Stimulated activated CD4-positive, alpha-beta T cell treated with anti-CD3 and anti-CD28 coated beads, TNF-alpha, amount 100 ng/mL, for 48 hours (primary cell): ENCODE results near the gene MYO6.

ENCODE experiments used
- DNase-seq, 3 donors: peaks; one replicate each; pipeline ENCODE4 v3.0.0-alpha.2; 2020; ENCODE audit warnings: low read depth in 3 of 3

The MYO6 gene

DNA sequence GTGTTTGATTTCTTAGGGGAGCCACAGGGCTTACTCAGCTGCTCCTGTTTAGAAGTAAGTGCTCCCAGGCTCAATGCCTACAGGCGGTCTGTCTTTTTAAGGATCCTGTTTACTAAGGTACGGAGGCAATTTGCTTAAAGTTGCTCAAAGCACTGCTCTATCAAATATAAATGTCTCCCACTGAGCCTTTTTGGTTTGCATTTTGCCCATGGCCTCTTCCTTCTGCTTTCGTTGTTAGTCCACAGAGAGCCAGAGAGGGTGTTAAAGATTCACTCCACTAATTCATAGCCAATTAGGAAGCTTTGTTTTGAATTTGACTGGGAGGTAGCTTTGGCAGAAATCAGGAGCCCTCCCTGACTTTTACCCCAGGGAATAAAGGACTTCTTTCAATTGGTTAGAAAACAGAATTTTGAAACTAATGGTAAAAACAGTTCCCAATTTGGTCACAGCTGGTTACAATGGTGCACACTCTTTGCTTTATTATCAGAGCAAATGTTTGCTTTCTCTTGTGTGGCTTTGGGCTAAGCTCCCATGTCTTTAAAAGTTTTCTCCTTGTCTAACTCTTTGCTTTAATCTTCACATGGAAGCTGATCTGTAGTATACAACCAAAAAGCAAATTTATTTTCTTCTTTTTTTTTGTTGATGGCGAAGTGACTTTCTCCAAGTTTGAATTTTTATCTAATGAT is 197.2 kb downstream of the MYO6 start:
- DNase-seq: no peak

DNA sequence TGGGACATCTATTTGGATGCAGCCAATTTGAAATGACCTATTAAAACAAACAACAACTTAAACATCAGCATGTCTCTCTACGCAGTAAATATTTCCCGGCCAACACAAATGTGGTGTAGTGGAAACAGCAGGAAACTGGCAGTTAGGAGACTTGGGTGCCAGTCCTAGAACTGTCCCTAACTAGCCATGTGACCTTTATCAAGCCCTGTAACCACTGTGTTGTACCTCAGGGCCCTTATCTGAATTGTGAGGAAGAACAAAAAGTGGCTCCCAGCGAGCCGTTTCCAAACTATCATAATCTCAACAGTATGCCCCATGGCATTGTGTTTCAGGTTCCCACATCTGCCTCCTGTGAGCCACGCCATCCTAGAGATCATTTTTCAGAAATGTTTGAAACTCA is 198.9 kb downstream of the MYO6 start:
- DNase-seq: no peak

DNA sequence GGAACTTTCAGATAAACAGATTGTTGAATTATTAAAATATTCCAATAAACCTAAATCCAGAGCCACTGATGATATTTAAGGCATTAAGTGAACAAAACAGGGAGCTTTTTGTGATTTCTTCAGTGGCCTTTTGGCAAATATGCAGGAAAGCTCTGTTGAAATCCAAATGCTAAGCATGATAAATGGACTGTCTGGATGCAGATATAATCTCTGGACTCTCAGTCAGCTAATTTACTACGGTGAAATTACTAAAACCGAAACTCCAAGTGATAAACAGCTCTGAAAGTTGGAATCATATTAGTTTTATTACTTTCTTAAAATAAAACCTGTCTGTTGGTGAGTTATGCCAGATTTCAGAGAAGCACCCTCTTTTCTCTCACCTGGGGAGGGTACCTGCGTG is 203.1 kb downstream of the MYO6 start:
- no peak for DNase-seq

DNA sequence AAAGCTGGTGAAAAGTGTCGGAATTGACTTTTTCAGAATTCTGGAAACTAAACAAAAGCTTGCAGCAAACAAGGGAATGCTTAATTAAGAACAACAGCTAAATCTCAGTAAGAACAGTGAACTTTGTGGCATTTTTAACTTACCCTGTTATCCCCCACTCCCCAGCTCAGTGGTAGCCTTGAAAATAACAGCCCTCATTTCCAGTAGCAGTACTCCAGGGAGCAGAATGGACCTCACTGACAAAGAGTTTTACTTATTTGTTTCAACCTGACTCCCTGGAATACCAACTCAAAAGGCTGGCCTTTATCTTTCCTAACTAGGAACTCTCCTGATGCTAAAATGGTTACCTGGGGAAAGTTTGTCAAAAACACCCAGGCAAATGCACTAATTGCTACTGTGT is 214.5 kb downstream of the MYO6 start:
- DNase-seq: no peak

DNA sequence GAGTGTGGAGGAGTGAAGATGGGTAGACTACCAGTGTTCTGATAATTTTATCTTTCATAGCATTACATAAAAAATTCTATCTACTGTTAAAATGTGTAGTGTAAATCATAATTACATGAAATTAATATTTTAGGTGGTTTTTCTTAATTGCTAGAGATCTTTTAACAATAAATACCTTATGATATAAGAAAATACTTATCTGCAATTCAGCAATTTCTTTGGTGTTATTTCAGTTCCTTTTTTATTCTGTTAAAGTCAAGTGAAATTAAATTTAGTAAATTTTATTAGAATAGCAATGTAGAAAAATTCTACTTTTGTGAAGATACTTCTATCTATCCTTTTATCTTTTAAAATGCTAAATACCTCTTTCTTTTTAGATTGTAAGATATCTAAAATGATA is 219.1 kb downstream of the MYO6 start:
- DNase-seq: no peak
